HCT116 (cell line): ENCODE data around the gene SENP3.

ENCODE experiments used
- ATF3 ChIP-seq: IDR thresholded peaks from 2 replicates; pipeline ENCODE4 v1.6.1; 2012
- ELF1 ChIP-seq: IDR thresholded peaks from 2 replicates; pipeline ENCODE4 v1.6.1; 2012; ENCODE audit warnings: low read depth, borderline replicate concordance
- EZH2 ChIP-seq: fragments of 200-600 bp; sonication (generic); IDR thresholded peaks from 2 replicates; pipeline ENCODE4 v1.6.1; 2017; ENCODE audit warnings: antibody characterized with exemption, mixed run types
- POLR2A ChIP-seq: IDR thresholded peaks from 2 replicates; pipeline ENCODE4 v1.7.0; 2011; ENCODE audit warnings: borderline replicate concordance; ENCODE audit not compliant: insufficient read depth, insufficient read length; ENCODE audit errors: extremely low read depth
- POLR2AphosphoS5 ChIP-seq: IDR thresholded peaks from 2 replicates; pipeline ENCODE4 v1.6.1; 2011; ENCODE audit warnings: mild to moderate bottlenecking, low read depth, low read length, moderate library complexity
- SP1 ChIP-seq: IDR thresholded peaks from 2 replicates; pipeline ENCODE4 v1.6.1; 2012; ENCODE audit warnings: low read depth
- ZBTB33 ChIP-seq: IDR thresholded peaks from 2 replicates; pipeline ENCODE4 v1.6.1; 2011; ENCODE audit warnings: mild to moderate bottlenecking, low read length, moderate library complexity; ENCODE audit not compliant: insufficient replicate concordance; ENCODE audit errors: extremely low read depth
- TF ChIP-seq, protein P1 (sequence below), 3 experiments: fragments of 200-600 bp in 1 of 3; sonication (generic) in 1 of 3; IDR thresholded peaks in 2 of 3; conservative IDR thresholded peaks in 1 of 3; 2 replicates each; pipeline ENCODE4 v1.5.1; 2012 to 2017; ENCODE audit warnings: low read depth in 2 of 3, low read length in 2 of 3, antibody characterized with exemption in 1 of 3, borderline replicate concordance in 1 of 3, control low read depth in 1 of 3, mild to moderate bottlenecking in 1 of 3, mixed read lengths in 1 of 3, mixed run types in 1 of 3, moderate library complexity in 1 of 3; ENCODE audit not compliant: insufficient read depth in 1 of 3

DNA sequence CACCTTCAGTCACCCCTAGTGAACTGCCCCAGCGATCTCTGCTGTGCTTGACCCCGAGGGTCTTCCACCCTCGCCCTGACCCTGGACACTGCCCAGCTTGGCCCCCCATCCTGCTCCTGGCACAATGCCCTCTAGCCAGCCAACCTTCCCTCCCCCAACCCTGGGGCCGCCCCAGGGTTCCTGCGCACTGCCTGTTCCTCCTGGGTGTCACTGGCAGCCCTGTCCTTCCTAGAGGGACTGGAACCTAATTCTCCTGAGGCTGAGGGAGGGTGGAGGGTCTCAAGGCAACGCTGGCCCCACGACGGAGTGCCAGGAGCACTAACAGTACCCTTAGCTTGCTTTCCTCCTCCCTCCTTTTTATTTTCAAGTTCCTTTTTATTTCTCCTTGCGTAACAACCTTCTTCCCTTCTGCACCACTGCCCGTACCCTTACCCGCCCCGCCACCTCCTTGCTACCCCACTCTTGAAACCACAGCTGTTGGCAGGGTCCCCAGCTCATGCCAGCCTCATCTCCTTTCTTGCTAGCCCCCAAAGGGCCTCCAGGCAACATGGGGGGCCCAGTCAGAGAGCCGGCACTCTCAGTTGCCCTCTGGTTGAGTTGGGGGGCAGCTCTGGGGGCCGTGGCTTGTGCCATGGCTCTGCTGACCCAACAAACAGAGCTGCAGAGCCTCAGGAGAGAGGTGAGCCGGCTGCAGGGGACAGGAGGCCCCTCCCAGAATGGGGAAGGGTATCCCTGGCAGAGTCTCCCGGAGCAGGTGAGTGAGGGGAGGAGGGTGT, 3.0 kb upstream of the SENP3 start, which contains the start of gene TNFSF13:
- TF ChIP-seq POLR2A (no peak), POLR2AphosphoS5 (no peak), EZH2 (no peak), SP1 (no peak), ELF1 (no peak), ATF3 (no peak), ZBTB33 (no peak)
- TF ChIP-seq, protein P1, sequence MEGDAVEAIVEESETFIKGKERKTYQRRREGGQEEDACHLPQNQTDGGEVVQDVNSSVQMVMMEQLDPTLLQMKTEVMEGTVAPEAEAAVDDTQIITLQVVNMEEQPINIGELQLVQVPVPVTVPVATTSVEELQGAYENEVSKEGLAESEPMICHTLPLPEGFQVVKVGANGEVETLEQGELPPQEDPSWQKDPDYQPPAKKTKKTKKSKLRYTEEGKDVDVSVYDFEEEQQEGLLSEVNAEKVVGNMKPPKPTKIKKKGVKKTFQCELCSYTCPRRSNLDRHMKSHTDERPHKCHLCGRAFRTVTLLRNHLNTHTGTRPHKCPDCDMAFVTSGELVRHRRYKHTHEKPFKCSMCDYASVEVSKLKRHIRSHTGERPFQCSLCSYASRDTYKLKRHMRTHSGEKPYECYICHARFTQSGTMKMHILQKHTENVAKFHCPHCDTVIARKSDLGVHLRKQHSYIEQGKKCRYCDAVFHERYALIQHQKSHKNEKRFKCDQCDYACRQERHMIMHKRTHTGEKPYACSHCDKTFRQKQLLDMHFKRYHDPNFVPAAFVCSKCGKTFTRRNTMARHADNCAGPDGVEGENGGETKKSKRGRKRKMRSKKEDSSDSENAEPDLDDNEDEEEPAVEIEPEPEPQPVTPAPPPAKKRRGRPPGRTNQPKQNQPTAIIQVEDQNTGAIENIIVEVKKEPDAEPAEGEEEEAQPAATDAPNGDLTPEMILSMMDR (IDR thresholded peaks at IDR 0.05 in 2 of 3, conservative IDR thresholded peaks at IDR 0.05 in 1 of 3; ENCODE audit: borderline replicate concordance in 1 of 3, insufficient read depth in 1 of 3, low read depth in 2 of 3, low read length in 2 of 3), result no peak
